HG03159 (cell line): ENCODE results near the gene TSPAN10.

Source experiments
- ATAC-seq: cut with Tn5 transposase; IDR thresholded peaks from one replicate; pipeline ENCODE4 v1.9.1; 2021; ENCODE audit warnings: mild to moderate bottlenecking, moderate library complexity; ENCODE audit not compliant: unreplicated experiment

The TSPAN10 gene

DNA sequence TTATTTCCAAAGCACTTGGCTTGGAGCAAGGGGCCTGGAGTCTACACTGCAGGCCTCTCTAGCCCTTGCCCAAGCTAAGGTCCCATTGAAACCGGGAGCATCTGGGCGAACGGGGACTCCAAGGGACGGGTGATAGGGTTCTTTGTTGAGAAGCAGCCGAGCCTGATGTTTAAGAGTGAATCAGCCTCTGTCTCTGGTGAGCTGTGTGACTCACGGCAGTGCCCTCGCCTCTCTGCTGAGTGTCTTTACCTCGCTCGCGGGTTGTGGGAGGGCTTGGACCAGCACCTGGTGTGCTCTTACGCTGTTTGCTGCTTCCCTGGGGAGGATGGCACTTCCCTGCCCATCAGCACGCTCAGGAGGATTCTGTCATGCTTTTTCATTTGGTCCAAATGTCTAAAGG is 48.1 kb downstream of the TSPAN10 start:
- ATAC-seq = no peak

GRCh38 chr17:81686614-81687013 is 49.6 kb downstream of the TSPAN10 start:
- ATAC-seq = no peak

DNA sequence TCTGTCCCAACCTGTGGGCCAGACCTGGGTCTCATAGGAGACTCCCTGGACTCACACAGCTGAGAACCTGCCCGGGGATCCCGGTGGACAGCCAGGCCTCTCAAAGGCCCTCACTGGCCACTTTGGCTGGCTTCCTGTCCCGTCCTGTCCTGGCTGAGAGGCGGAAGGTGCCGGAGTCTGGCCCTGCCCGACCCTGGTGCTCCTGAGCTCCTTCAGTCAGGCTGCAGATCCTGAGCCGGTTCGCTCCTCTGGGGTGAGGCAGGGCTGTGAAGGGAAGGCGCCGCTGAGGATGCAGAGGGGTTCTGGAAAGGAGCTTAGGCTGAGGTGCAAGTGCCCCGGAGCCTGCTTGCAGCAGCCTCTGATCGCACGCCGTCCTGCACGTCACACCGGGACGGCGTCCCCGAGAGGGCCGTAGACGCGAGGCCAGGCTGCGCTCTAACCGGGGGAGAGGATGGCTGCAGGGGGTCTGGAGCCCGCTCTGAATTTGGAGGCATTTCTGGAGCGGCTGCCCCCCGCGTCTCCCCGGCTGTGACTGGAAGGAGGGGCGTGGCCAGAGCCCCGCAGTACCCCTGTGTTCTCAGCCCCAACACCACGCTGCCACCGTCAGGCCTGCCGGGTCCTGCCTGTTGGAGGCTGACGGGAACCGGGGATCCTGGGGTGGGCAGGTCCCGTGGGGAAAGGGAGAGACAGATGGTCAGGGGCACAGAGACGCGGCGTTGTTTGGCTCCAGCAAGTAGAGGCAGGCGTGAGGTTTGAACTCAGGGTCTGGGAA is 51.0 kb downstream of the TSPAN10 start:
- no peak for ATAC-seq

DNA sequence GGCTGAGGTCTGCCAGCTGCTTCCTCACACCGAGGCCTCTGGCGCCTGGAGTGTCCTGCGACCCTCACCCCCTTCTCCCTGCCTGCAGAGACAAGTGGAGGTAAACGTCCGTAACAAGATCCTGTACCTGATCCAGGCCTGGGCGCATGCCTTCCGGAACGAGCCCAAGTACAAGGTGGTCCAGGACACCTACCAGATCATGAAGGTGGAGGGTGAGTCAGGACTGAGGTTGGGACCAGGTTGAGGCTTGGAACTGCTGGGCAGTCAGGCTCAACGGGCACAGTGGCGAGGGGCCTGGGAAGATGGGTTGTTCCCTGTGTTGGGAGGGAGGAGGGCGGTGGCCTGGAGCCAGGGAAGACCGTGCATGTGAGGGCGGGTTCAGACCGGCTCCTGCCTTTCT is 51.6 kb downstream of the TSPAN10 start:
- ATAC-seq = no peak

DNA sequence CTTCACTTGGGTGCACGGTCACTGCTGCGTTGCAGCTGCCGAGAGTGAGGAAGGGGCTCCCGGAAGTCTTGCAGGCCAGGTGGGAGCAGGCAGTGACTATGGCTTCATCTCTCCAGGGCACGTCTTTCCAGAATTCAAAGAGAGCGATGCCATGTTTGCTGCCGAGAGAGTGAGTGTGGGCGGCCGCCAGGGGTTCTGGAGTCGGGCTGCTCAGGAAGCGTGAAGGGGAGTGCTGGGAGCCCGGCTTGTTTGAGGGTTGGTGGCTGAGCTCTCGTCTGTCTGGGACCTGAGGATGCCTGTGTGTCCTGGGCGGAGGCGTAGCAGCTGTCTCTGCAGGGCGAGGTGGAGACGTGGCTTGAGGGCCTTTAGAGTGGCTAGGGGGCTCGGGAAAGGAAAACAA is 53.1 kb downstream of the TSPAN10 start:
- ATAC-seq = no peak

DNA sequence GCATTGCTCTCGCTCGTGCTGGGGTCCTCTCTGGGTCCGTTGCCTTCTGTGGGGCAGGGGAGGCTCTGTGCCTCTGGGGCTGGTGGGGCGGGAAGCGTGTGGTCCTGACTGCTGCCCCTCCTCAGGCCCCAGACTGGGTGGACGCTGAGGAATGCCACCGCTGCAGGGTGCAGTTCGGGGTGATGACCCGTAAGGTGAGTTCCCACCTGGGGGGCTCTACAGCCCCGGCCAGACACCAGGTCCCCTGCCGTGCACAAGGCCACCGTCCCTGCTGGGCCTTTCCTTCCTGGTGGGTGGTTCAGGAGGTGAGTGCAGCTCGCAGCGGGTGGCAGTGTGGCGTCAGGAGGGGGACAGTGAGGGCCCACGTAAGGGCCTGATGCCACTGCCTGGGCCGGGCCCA is 53.6 kb downstream of the TSPAN10 start:
- no peak for ATAC-seq

DNA sequence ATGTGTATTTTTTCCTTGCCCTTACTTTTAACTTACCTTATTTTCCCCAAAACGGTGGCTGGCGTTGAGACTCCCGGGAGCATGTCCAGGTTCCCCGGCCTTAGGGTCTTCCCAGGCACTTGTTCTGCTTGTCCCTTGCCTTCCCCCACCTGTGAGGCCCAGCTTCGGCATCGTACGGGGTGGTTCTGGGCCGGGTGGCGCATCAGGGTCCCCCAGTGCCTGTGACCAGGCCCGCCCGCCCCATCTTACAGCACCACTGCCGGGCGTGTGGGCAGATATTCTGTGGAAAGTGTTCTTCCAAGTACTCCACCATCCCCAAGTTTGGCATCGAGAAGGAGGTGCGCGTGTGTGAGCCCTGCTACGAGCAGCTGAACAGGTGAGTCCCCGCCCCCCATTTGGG is 54.2 kb downstream of the TSPAN10 start:
- ATAC-seq = no peak

- no peak for ATAC-seq
Measured at GRCh38 chr17:81691608-81692007, 54.6 kb downstream of the TSPAN10 start.

- ATAC-seq = no peak
Measured at GRCh38 chr17:81693509-81694210, 56.7 kb downstream of the TSPAN10 start.

DNA sequence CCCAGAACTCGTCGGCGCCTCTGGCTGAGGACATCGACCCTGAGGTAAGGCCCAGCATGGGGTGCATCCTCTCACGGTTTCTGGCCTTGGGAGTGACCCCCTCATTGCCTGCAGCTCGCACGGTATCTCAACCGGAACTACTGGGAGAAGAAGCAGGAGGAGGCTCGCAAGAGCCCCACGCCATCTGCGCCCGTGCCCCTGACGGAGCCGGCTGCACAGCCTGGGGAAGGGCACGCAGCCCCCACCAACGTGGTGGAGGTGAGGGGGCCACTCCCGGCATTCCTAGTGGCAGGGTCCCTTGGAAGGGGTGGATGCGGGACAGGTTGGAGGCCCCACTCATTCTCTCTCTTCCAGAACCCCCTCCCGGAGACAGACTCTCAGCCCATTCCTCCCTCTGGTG is 57.8 kb downstream of the TSPAN10 start:
- ATAC-seq = no peak

DNA sequence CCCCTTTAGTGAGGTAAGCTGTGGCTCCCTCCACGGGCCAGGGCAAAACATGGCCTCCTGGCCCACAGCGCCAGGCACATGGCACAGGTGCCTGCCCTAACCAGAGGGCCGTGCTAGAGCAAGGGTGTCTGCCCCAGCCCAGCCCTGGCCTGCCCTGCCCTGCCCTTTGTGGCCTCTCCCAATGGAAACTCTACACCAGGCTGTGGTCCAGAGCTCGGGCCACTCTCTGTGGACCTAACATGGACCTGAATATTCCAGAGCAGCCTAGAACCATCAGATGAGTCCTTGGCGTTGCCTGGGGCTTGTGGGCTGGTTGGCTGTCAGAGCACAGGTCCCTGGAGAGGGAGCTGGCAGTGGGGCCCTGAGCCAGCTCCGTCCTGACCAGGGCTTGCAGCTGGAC is 58.2 kb downstream of the TSPAN10 start:
- ATAC-seq = no peak

DNA sequence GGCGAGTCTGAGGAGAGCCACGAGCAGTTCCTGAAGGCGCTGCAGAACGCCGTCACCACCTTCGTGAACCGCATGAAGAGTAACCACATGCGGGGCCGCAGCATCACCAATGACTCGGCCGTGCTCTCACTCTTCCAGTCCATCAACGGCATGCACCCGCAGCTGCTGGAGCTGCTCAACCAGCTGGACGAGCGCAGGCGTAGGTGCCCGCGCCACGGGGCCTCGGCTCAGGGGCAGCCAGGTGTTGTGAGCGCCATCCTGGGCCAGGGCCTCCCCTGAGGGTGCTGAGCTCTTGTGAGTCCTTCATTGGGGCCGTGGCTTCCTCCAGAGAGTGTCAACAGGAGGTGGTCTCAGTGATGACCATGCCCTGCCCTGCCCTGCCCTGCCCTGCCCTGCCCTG is 58.8 kb downstream of the TSPAN10 start:
- no peak for ATAC-seq

GRCh38 chr17:81696218-81696941 is 59.4 kb downstream of the TSPAN10 start:
- ATAC-seq = no peak

DNA sequence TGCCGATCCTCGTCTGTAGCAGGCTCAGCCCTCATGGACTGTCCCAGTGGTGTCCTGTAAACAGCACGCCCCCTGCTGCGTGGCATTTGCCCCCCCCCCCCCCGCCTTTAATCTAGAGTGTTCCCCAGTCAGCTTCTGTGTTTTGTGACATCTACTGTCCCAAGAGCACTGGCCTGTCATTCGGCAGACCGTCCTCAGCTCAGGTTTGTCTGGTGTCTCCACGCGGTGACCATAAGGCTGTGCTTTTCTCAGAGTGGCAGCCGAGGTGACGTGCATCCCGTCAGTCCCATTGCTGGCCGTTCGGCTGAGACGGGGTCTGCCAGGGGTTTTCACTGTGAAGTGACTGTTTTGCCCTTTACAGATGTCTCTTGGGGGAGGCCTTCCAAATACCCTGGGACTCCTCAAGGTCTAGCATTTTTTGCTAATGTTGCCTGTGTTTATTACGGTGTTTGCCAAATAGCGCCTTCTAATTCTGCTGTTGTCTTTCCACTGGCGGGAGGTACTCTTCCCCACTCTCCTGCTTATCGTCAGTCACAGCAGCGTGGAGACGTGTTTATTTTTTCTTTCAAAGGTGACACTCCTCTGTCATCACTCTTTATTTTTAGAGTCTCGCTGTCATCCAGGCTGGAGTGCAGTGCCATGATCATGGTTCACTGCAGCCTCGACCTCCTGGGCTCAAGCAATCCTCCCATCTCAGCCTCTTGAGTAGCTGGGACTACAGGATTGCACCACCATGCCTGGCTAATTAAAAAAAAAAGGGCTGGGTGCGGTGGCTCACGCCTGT is 60.5 kb downstream of the TSPAN10 start:
- ATAC-seq = no peak
